GM12878 (cell line): ENCODE results near the gene RHOG. TPM values are rescaled to one million over a fixed set of nuclear protein-coding genes. Genes with fewer than 3 reads are reported as not detected.

Experiments used
- ATF2 ChIP-seq: IDR thresholded peaks from 2 replicates; pipeline ENCODE4 v1.6.1; 2012; ENCODE audit warnings: low read length, inconsistent platforms
- ATF3 ChIP-seq: IDR thresholded peaks from 2 replicates; pipeline ENCODE4 v1.6.1; 2011; ENCODE audit warnings: low read depth, mild to moderate bottlenecking, low read length, moderate library complexity, borderline replicate concordance; ENCODE audit errors: extremely low read depth
- CHD4 ChIP-seq: fragments of 200-600 bp; sonication (generic); IDR thresholded peaks from 2 replicates; pipeline ENCODE4 v1.6.1; 2016; ENCODE audit warnings: mild to moderate bottlenecking
- CREB1 ChIP-seq: IDR thresholded peaks from 2 replicates; pipeline ENCODE4 v1.6.1; 2012; ENCODE audit warnings: low read depth, mild to moderate bottlenecking, inconsistent platforms
- CTCF ChIP-seq, 3 experiments: IDR thresholded peaks in 2 of 3; conservative IDR thresholded peaks in 1 of 3; 2 replicates each; pipeline ENCODE4 v1.5.1; 2011; ENCODE audit warnings: low read depth in 3 of 3, low read length in 3 of 3, mild to moderate bottlenecking in 3 of 3, control low read depth in 2 of 3, moderate library complexity in 2 of 3, inconsistent platforms in 1 of 3, mixed read lengths in 1 of 3; ENCODE audit not compliant: control insufficient read depth in 2 of 3, insufficient read depth in 1 of 3; ENCODE audit errors: extremely low read depth in 1 of 3
- GABPA ChIP-seq: IDR thresholded peaks from 2 replicates; pipeline ENCODE4 v1.6.1; 2014; ENCODE audit warnings: antibody characterized with exemption, low read depth, mild to moderate bottlenecking, inconsistent platforms
- GATAD2B ChIP-seq: fragments of 450-650 bp; conservative IDR thresholded peaks from 2 replicates; pipeline ENCODE4 v1.6.1; 2017; ENCODE audit warnings: low read depth, mild to moderate bottlenecking, moderate library complexity
- IKZF2 ChIP-seq, 2 experiments: fragments of 450-650 bp; IDR thresholded peaks; 2 replicates each; pipeline ENCODE4 v1.6.1; 2017; ENCODE audit warnings: mild to moderate bottlenecking in 2 of 2, moderate library complexity in 2 of 2
- IRF5 ChIP-seq: fragments of 450-650 bp; IDR thresholded peaks from 2 replicates; pipeline ENCODE4 v1.6.1; 2017; ENCODE audit warnings: borderline replicate concordance
- JUND ChIP-seq: IDR thresholded peaks from 2 replicates; pipeline ENCODE4 v1.6.1; 2012; ENCODE audit warnings: low read depth, mild to moderate bottlenecking, low read length, improper control_type of control experiment, moderate library complexity
- MEF2A ChIP-seq: IDR thresholded peaks from 2 replicates; pipeline ENCODE4 v1.6.1; 2011; ENCODE audit warnings: low read depth, mild to moderate bottlenecking, low read length, moderate library complexity; ENCODE audit not compliant: insufficient read depth
- MYB ChIP-seq: fragments of 150-350 bp; IDR thresholded peaks from 2 replicates; pipeline ENCODE4 v1.6.1; 2014; ENCODE audit warnings: mild to moderate bottlenecking, low read depth, low read length, borderline replicate concordance
- NFYA ChIP-seq: IDR thresholded peaks from 2 replicates; pipeline ENCODE4 v1.6.1; 2011; ENCODE audit warnings: low read depth, mild to moderate bottlenecking, low read length, improper control_type of control experiment, borderline replicate concordance
- NKRF ChIP-seq: fragments of 450-650 bp; conservative IDR thresholded peaks from 2 replicates; pipeline ENCODE4 v1.6.1; 2017; ENCODE audit warnings: mild to moderate bottlenecking, moderate library complexity
- NR2C2 ChIP-seq: IDR thresholded peaks from 2 replicates; pipeline ENCODE4 v1.6.1; 2011; ENCODE audit warnings: borderline replicate concordance, low read depth; ENCODE audit not compliant: control insufficient read depth, insufficient read length
- RFX5 ChIP-seq: IDR thresholded peaks from 2 replicates; pipeline ENCODE4 v1.6.1; 2011; ENCODE audit warnings: low read depth, low read length, improper control_type of control experiment
- SIX5 ChIP-seq: IDR thresholded peaks from 2 replicates; pipeline ENCODE4 v1.6.1; 2011; ENCODE audit warnings: mild to moderate bottlenecking, low read depth, low read length, moderate library complexity; ENCODE audit not compliant: severe bottlenecking
- SREBF2 ChIP-seq: IDR thresholded peaks from 2 replicates; pipeline ENCODE4 v1.6.1; 2012; ENCODE audit warnings: mild to moderate bottlenecking, low read length
- TARDBP ChIP-seq: IDR thresholded peaks from 2 replicates; pipeline ENCODE4 v1.6.1; 2016; ENCODE audit warnings: borderline replicate concordance
- USF1 ChIP-seq: IDR thresholded peaks from 2 replicates; pipeline ENCODE4 v1.6.1; 2011; ENCODE audit warnings: borderline replicate concordance, low read depth, mild to moderate bottlenecking, moderate library complexity, mixed read lengths, low read length; ENCODE audit not compliant: insufficient read depth; ENCODE audit errors: extremely low read length
- WRNIP1 ChIP-seq: IDR thresholded peaks from 2 replicates; pipeline ENCODE4 v1.6.1; 2011; ENCODE audit warnings: low read depth, low read length, improper control_type of control experiment, borderline replicate concordance
- YBX1 ChIP-seq: fragments of 450-650 bp; IDR thresholded peaks from 2 replicates; pipeline ENCODE4 v1.6.1; 2016; ENCODE audit warnings: antibody characterized with exemption
- YY1 ChIP-seq: IDR thresholded peaks from 2 replicates; pipeline ENCODE4 v1.6.1; 2011; ENCODE audit warnings: low read depth, mild to moderate bottlenecking, low read length
- ZSCAN29 ChIP-seq: fragments of 450-650 bp; IDR thresholded peaks from 2 replicates; pipeline ENCODE4 v1.6.1; 2017; ENCODE audit warnings: mild to moderate bottlenecking, moderate library complexity
- polyA plus RNA-seq, 11 experiments: library from polyadenylated mRNA; depleted of rRNA in 4 of 11; unstranded in 6 of 11; stranded (reverse) in 5 of 11; fragments of >200 nt; fragmentation: Nextera tagmentation in 4 of 11; fragmentation: Illumina TruSeq in 1 of 11; extraction: Ambion mirVana in 4 of 11; extraction: Trizol in 1 of 11; gene quantifications; 1 replicate in 1 of 11; 2 replicates in 10 of 11; pipeline versions ENCODE4 v1.2.1 to v1.2.3, GENCODE V29; 2011 to 2016; ENCODE audit warnings: inconsistent platforms in 2 of 11, missing spikeins in 2 of 11, low read depth in 1 of 11
- total RNA-seq, 4 experiments: library from RNA; depleted of rRNA in 3 of 4; stranded (reverse); fragments of >200 nt in 3 of 4; fragmentation: Illumina TruSeq in 1 of 4; extraction: Trizol in 1 of 4; gene quantifications; 2 replicates each; pipeline versions ENCODE4 v1.2.1 to v1.2.3, GENCODE V29; 2013 to 2021

Gene RHOG
- total and polyA plus RNA-seq, 10 of the 15 experiments (the other 5 are each of a cell fraction or from before 2014, with no cell fraction given), result 16.0 to 172 (median 94.8) TPM

GRCh38 chr11:3859373-3859881, 18.7 kb upstream of the RHOG start (continued):
- TF ChIP-seq ATF3 (no peak), GATAD2B (no peak), SREBF2 (no peak), IKZF2 (IDR thresholded peaks at IDR 0.05) (no peak), NR2C2 (no peak), GABPA (no peak), MYB (no peak), NKRF (0 out of 2 replicates have a peak, but pooled peaks have one; percentile 39), CREB1 (no peak), ZSCAN29 (no peak), JUND (no peak), SIX5 (no peak), YBX1 (no peak), NFYA (no peak), IRF5 (no peak), CTCF (IDR thresholded peaks at IDR 0.05 in 2 of 3, conservative IDR thresholded peaks at IDR 0.05 in 1 of 3; ENCODE audit: control insufficient read depth in 2 of 3, extremely low read depth in 1 of 3, insufficient read depth in 1 of 3, low read depth in 3 of 3, low read length in 3 of 3) (no peak), YY1 (peak; percentile 84), WRNIP1 (peak; percentile 70; the same call in 1 of the 2 replicates), CHD4 (no peak), USF1 (no peak), RFX5 (no peak), TARDBP (no peak), ATF2 (no peak), MEF2A (peak; percentile 92)
